CD4-positive, alpha-beta T cell treated with Interleukin-2 at 100 ng/mL for 4 hours (primary cell): Measurements from ENCODE around the gene TMEM87B.
"Not testable (repeated sequence)": the region's sequence is repeated elsewhere in the genome, so short reads cannot be mapped to it uniquely, and the experiment has no call there.

Source experiments
- DNase-seq: peaks from one replicate; pipeline ENCODE4 v3.0.0-alpha.2; 2020; ENCODE audit warnings: low spot score

Gene TMEM87B

GRCh38 chr2:112073875-112074274 lies 18.8 kb downstream of the TMEM87B start:
- DNase-seq, result no peak

- DNase-seq, result no peak
Observed at GRCh38 chr2:112074506-112074905, 19.4 kb downstream of the TMEM87B start.

GRCh38 chr2:112075490-112076260 lies 20.6 kb downstream of the TMEM87B start:
- DNase-seq, result no peak

GRCh38 chr2:112077814-112078213 lies 22.7 kb downstream of the TMEM87B start:
- DNase-seq, result no peak

GRCh38 chr2:112081262-112081661 lies 26.2 kb downstream of the TMEM87B start:
- DNase-seq, result no peak

- DNase-seq, result no peak
Observed at GRCh38 chr2:112084689-112085374, 29.8 kb downstream of the TMEM87B start.

- DNase-seq, result no peak
Observed at GRCh38 chr2:112085375-112085730, 30.3 kb downstream of the TMEM87B start.

- no peak for DNase-seq
Observed at GRCh38 chr2:112085916-112086669, 31.0 kb downstream of the TMEM87B start.

- no peak for DNase-seq
Observed at GRCh38 chr2:112087346-112088020, 32.4 kb downstream of the TMEM87B start.

- no peak for DNase-seq
Observed at GRCh38 chr2:112089375-112089774, 34.3 kb downstream of the TMEM87B start.

- no peak for DNase-seq
Observed at GRCh38 chr2:112092286-112093041, 37.4 kb downstream of the TMEM87B start.

- no peak for DNase-seq
Observed at GRCh38 chr2:112093216-112093615, 38.1 kb downstream of the TMEM87B start.

GRCh38 chr2:112095681-112096080 lies 40.6 kb downstream of the TMEM87B start:
- DNase-seq, result no peak

GRCh38 chr2:112096098-112096497 lies 41.0 kb downstream of the TMEM87B start:
- DNase-seq, result no peak

GRCh38 chr2:112108178-112108832 lies 53.2 kb downstream of the TMEM87B start:
- no peak for DNase-seq

- DNase-seq, result no peak
Observed at GRCh38 chr2:112109278-112109677, 54.2 kb downstream of the TMEM87B start.

GRCh38 chr2:112110966-112111365 lies 55.9 kb downstream of the TMEM87B start:
- no peak for DNase-seq

- not testable (repeated sequence) for DNase-seq
Observed at GRCh38 chr2:112113354-112113753, 58.3 kb downstream of the TMEM87B start.

- DNase-seq, result no peak
Observed at GRCh38 chr2:112118148-112118547, 63.1 kb downstream of the TMEM87B start.

GRCh38 chr2:112121682-112122254 lies 66.7 kb downstream of the TMEM87B start:
- peak; percentile 59 for DNase-seq

- no peak for DNase-seq
Observed at GRCh38 chr2:112129060-112129459, 74.0 kb downstream of the TMEM87B start.
